Measurements from ENCODE around the gene ZFYVE28.

The ZFYVE28 gene

GRCh38 chr4:2261110-2261852, 157.2 kb downstream of the ZFYVE28 start:
- no peaks in the 10 kb centered on the region for H3K27me3 Mint-ChIP-seq
- H3K4me1 Mint-ChIP-seq (ENCODE audit: low read depth), result peaks cover 3% of the 10 kb centered on the region
- no peaks in the 10 kb centered on the region for H3K36me3 Mint-ChIP-seq
- no peak overlapping the region for H3K27ac Mint-ChIP-seq
- no peaks in the 10 kb centered on the region for H3K9me3 Mint-ChIP-seq (ENCODE audit: low read depth)
- H3K4me3 Mint-ChIP-seq, result peak overlapping the region; percentile 53

- Mint-ChIP-seq H3K27ac (no peak overlapping the region), H3K4me3 (peak overlapping the region; percentile 53), H3K9me3 (ENCODE audit: low read depth) (no peaks in the 10 kb centered on the region), H3K36me3 (no peaks in the 10 kb centered on the region), H3K4me1 (ENCODE audit: low read depth) (peaks cover 3% of the 10 kb centered on the region), H3K27me3 (no peaks in the 10 kb centered on the region)
Measured at GRCh38 chr4:2260344-2261109, 157.9 kb downstream of the ZFYVE28 start.

- H3K27ac Mint-ChIP-seq, result no peak overlapping the region
- peaks cover 3% of the 10 kb centered on the region for H3K4me1 Mint-ChIP-seq (ENCODE audit: low read depth)
- peak overlapping the region; percentile 20 for H3K4me3 Mint-ChIP-seq
- H3K36me3 Mint-ChIP-seq, result no peaks in the 10 kb centered on the region
- no peaks in the 10 kb centered on the region for H3K27me3 Mint-ChIP-seq
- H3K9me3 Mint-ChIP-seq (ENCODE audit: low read depth), result no peaks in the 10 kb centered on the region
Measured at GRCh38 chr4:2259541-2260343, 158.7 kb downstream of the ZFYVE28 start.

GRCh38 chr4:2259036-2259540, 159.4 kb downstream of the ZFYVE28 start:
- Mint-ChIP-seq H3K4me1 (ENCODE audit: low read depth) (peaks cover 3% of the 10 kb centered on the region), H3K9me3 (ENCODE audit: low read depth) (no peaks in the 10 kb centered on the region), H3K4me3 (no peak overlapping the region), H3K36me3 (no peaks in the 10 kb centered on the region), H3K27ac (no peak overlapping the region), H3K27me3 (no peaks in the 10 kb centered on the region)

DNA sequence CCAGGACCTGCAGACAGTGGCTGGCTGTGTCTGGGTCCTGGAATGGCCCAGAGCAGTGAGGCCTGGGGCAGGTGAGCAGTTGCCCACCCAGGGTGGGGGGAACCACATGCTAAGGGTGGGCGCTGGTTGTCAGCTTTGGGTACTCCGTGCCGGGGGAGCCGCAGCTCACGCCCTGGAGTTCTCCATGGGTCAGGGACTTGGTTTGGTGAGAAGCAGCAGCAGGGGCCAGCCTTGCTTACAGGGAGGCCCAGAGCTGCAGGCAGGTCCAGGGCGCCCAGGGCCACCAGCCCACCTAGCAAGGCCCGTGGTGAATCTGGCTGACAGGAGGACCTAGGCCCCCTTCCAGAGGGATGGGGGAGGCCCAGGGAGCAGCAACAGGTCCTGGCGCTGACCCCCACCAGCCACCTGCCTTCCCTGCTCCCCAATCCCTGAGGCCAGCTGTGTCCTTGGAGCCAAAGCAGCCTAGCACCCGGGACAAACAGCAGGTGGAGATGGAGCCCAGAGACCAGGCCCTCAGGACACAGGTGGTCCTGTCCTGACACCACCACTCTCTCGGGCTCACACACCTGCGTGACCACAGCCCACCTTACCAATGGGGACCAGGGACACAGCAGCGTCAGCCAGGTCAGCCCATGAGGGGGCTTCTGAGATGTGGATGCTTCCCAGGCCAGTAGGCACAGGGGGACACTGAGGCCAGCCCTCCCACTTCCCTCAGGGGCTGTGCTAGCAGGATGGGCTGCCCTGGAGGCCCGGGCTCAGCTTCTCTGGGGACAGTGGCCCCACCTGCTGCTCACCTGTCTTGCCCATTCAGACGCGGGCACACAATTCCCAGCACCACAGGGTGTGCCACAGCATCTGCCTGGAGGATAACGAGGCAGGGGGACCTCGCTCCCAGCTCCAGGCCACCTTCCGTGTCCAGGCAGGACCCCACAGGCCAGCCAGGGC, 160.1 kb downstream of the ZFYVE28 start:
- no peak overlapping the region for H3K4me3 Mint-ChIP-seq
- H3K9me3 Mint-ChIP-seq (ENCODE audit: low read depth), result no peaks in the 10 kb centered on the region
- no peaks in the 10 kb centered on the region for H3K36me3 Mint-ChIP-seq
- no peak overlapping the region for H3K27ac Mint-ChIP-seq
- no peaks in the 10 kb centered on the region for H3K27me3 Mint-ChIP-seq
- peaks cover 3% of the 10 kb centered on the region for H3K4me1 Mint-ChIP-seq (ENCODE audit: low read depth)

DNA sequence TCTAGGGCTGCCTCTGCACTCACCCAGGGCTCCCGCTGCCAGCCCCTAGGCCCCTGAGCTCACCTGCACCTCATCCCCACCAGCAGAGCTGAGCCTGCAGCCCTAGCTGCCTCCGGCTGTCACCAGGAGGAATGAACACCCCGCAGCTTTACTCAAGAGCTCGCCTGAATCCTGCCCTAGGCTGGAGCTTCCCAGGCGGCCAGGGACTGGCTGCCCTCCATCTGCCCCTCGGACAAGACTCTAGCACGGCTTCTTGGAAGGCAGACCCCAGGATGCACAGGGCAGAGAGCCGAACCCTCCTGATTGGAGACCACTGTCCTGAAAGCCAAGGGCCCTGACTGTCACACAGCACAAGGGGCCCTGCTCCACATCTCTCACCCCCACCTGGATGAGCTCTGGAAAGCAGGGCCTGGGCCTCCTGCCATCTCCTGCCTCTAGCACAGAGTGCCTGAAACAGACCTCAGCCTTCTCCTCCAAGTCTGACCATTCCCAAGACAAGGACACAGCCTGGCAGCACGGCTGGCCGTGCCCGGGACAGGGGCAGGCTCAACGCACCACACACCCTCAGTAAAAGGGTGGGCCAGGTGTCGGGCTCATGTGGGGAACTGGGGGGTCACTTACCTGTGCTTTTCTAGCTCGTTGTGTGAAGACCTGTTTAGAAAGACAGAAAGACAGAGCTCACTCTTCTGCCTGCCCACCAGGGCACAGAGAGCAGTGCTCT, 160.9 kb downstream of the ZFYVE28 start:
- H3K27ac Mint-ChIP-seq, result no peak overlapping the region
- H3K9me3 Mint-ChIP-seq (ENCODE audit: low read depth), result no peaks in the 10 kb centered on the region
- H3K27me3 Mint-ChIP-seq, result no peaks in the 10 kb centered on the region
- no peaks in the 10 kb centered on the region for H3K4me1 Mint-ChIP-seq (ENCODE audit: low read depth)
- H3K36me3 Mint-ChIP-seq, result no peaks in the 10 kb centered on the region
- no peak overlapping the region for H3K4me3 Mint-ChIP-seq

DNA sequence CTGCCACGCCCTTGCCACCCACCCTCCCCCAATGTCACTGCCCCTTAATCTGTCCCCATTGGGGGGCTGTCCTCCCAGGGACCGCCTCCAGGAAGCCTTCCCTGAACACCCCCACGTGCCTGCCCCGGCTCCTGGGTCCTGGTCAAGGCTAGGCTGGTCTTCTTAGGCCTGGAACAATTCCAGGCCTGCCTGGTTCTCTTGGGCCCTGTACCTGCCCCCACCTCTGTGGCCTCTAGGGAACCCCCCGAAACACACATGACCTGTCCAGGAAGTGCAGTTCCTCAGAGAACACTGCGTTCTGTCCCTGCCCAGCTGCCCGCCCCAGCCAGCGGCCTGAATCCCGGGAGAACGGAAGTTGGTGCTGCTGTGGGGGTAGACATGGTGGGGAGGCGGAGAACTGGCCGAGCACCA, 161.7 kb downstream of the ZFYVE28 start:
- Mint-ChIP-seq H3K36me3 (no peaks in the 10 kb centered on the region), H3K9me3 (ENCODE audit: low read depth) (no peaks in the 10 kb centered on the region), H3K4me3 (no peak overlapping the region), H3K27me3 (no peaks in the 10 kb centered on the region), H3K27ac (no peak overlapping the region), H3K4me1 (ENCODE audit: low read depth) (no peaks in the 10 kb centered on the region)

DNA sequence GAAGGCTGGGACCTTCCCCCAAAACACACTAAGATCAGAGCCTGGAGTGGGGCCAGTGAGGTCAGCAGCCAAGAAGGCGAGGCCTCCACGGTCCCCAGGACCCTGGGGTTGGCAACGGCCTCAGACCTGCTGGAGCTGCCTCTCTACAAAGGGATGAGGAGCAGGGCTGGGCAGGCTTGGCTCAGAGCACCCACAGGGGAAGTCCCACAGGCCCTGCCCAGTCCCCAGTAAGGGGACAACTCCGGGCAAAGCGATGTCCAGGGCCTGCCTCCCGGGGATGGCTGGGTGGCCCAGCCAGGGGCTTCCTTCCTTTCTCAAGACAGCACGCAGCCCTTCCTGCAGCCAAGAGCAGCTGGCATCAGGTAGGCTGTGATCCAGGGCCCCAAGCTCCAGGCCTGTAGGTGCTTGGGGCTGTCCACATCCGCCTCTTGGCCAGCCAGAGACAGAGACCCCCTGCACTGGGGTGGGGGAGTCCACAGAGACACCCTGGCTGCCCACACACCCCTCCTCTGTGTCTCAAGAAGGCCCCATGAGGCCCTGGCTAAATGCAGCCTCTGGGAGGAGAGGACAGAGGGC, 162.2 kb downstream of the ZFYVE28 start:
- no peaks in the 10 kb centered on the region for H3K27me3 Mint-ChIP-seq
- no peak overlapping the region for H3K4me3 Mint-ChIP-seq
- H3K36me3 Mint-ChIP-seq, result no peaks in the 10 kb centered on the region
- H3K4me1 Mint-ChIP-seq (ENCODE audit: low read depth), result no peaks in the 10 kb centered on the region
- H3K9me3 Mint-ChIP-seq (ENCODE audit: low read depth), result no peaks in the 10 kb centered on the region
- H3K27ac Mint-ChIP-seq, result no peak overlapping the region

DNA sequence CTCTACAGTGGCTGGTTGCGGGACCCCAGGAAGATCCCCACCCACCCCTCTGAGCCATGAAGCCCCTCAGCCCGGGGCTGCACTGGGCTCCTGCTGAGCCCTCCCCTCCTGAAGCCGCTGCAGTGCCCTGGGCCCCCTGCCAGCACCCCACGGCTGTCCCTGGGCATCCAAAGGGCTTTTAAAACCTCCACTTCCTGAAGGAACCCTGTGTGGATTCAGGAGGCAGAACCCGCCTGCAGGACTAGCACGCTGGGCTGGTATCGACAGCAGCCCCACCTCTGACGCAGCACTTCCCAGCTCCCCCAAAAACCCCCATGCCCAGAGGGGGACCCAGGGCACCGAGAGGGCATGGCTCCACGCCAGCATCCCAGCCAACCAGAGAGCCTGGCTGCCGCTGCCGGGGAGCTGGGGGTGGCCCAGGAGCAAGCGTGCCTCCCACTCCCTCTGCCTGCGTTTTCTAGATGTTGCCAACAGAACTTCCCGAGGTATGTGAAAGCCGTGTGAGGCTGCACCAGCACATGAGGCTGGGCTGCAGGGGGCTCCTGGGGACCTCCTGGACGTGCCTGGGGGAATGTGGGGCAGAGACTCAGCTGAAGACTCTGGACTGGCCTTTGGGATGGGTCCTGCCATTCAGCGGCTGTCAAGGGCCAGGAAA, 162.8 kb downstream of the ZFYVE28 start:
- no peaks in the 10 kb centered on the region for H3K4me1 Mint-ChIP-seq (ENCODE audit: low read depth)

GRCh38 chr4:2254665-2255500, 163.6 kb downstream of the ZFYVE28 start:
- Mint-ChIP-seq H3K27ac (no peak overlapping the region), H3K27me3 (no peaks in the 10 kb centered on the region), H3K36me3 (no peaks in the 10 kb centered on the region), H3K4me3 (no peak overlapping the region), H3K9me3 (ENCODE audit: low read depth) (no peaks in the 10 kb centered on the region), H3K4me1 (ENCODE audit: low read depth) (no peaks in the 10 kb centered on the region)

More for the DNA sequence above, 162.8 kb downstream of the ZFYVE28 start:
- Mint-ChIP-seq H3K9me3 (ENCODE audit: low read depth) (no peaks in the 10 kb centered on the region), H3K36me3 (no peaks in the 10 kb centered on the region), H3K27ac (no peak overlapping the region), H3K27me3 (no peaks in the 10 kb centered on the region), H3K4me3 (no peak overlapping the region)

- H3K36me3 Mint-ChIP-seq, result no peaks in the 10 kb centered on the region
Measured at GRCh38 chr4:2253160-2254084, 165.0 kb downstream of the ZFYVE28 start.

More at GRCh38 chr4:2253160-2254084, 165.0 kb downstream of the ZFYVE28 start:
- Mint-ChIP-seq H3K27me3 (no peaks in the 10 kb centered on the region), H3K9me3 (ENCODE audit: low read depth) (no peaks in the 10 kb centered on the region), H3K27ac (no peak overlapping the region), H3K4me1 (ENCODE audit: low read depth) (no peaks in the 10 kb centered on the region), H3K4me3 (no peak overlapping the region)
